Measurements from ENCODE around the gene TRMT2A.

DNA sequence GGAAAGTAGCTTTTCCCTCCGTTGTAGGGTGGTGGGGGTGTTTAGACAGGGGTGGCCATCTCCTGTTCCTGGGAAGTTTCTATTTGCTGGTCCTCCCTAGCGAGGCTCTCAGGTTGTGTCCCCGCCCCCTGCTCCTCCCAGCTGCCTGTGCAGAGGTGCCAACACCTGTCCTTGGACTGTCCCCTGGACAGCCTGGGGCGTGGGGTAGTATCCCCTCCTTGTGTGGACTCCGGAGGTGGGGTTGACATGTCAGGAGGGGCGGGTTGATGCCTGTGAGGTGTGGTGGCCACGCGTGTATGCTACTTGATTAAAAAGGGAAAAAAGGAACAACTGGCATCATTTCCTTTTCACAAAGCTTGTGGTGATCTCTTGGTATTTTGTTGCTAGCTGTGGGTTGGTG is 15.4 kb downstream of the TRMT2A start:
- TF ChIP-seq, protein P1, sequence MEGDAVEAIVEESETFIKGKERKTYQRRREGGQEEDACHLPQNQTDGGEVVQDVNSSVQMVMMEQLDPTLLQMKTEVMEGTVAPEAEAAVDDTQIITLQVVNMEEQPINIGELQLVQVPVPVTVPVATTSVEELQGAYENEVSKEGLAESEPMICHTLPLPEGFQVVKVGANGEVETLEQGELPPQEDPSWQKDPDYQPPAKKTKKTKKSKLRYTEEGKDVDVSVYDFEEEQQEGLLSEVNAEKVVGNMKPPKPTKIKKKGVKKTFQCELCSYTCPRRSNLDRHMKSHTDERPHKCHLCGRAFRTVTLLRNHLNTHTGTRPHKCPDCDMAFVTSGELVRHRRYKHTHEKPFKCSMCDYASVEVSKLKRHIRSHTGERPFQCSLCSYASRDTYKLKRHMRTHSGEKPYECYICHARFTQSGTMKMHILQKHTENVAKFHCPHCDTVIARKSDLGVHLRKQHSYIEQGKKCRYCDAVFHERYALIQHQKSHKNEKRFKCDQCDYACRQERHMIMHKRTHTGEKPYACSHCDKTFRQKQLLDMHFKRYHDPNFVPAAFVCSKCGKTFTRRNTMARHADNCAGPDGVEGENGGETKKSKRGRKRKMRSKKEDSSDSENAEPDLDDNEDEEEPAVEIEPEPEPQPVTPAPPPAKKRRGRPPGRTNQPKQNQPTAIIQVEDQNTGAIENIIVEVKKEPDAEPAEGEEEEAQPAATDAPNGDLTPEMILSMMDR (conservative IDR thresholded peaks at IDR 0.05; ENCODE audit: low read depth, low read length): no peak
- TF ChIP-seq EZH2 (IDR thresholded peaks at IDR 0.05; ENCODE audit: borderline replicate concordance, low read depth, low read length, poor library complexity, severe bottlenecking): no peak
